Panc1 (cell line): ENCODE results near the gene SIK3. TPM values are rescaled to one million over a fixed set of nuclear protein-coding genes. Genes with fewer than 3 reads are reported as not detected.

Experiments
- ATAC-seq: fragments of 200-7000 bp; cut with Tn5 transposase; 2 replicates; pipeline ENCODE4 v1.9.1; 2020; ENCODE audit warnings: mild to moderate bottlenecking, moderate library complexity
- BruUV-seq: library from RNA; stranded (reverse); fragments of 400-500 nt; replicated peaks from 2 replicates; lab custom pipeline; 2021; lab: Mats Ljungman, UMichigan
- CTCF ChIA-PET: fragments of 300-600 bp; sonication (Branson Sonifier 250); formaldehyde crosslinking; loops from one replicate; lab custom pipeline; 2022; ENCODE audit warnings: antibody characterized with exemption; lab: Charles Lee
- POLR2A ChIA-PET: fragments of 300-600 bp; sonication (Branson Sonifier 250); formaldehyde crosslinking; loops from one replicate; lab custom pipeline; 2022; ENCODE audit warnings: antibody characterized with exemption; lab: Charles Lee
- DNase-seq: peaks from one replicate; pipeline ENCODE4 v3.0.0-alpha.2; 2010; ENCODE audit warnings: low read depth, low spot score
- H3K27ac ChIP-seq: 2 replicates; pipeline ENCODE4 v1.5.1; 2011; ENCODE audit warnings: mild to moderate bottlenecking, low read length, inconsistent platforms
- H3K27me3 ChIP-seq: fragments of 200-500 bp; sonication (Bioruptor generic); 2 replicates; pipeline ENCODE4 v1.6.0; 2014; ENCODE audit warnings: low read length, inconsistent platforms; ENCODE audit not compliant: control insufficient read depth, insufficient read depth
- H3K36me3 ChIP-seq: fragments of 200-500 bp; sonication (Bioruptor generic); 2 replicates; pipeline ENCODE4 v1.5.1; 2014; ENCODE audit warnings: inconsistent platforms, mild to moderate bottlenecking, low read length, moderate library complexity; ENCODE audit not compliant: control insufficient read depth, insufficient read depth
- H3K4me1 ChIP-seq: 2 replicates; pipeline ENCODE4 v1.5.1; 2011; ENCODE audit warnings: inconsistent platforms, mild to moderate bottlenecking, low read length, moderate library complexity; ENCODE audit not compliant: control insufficient read depth, insufficient read depth
- H3K4me3 ChIP-seq, 2 experiments: 2 replicates each; pipeline ENCODE4 v1.5.1; 2011 to 2012; ENCODE audit warnings: low read depth in 2 of 2, low read length in 2 of 2, mild to moderate bottlenecking in 2 of 2, inconsistent platforms in 1 of 2, moderate library complexity in 1 of 2
- H3K9me3 ChIP-seq: fragments of 200-500 bp; sonication (Bioruptor generic); 2 replicates; pipeline ENCODE4 v1.5.1; 2014; ENCODE audit warnings: low read depth, mild to moderate bottlenecking, inconsistent platforms, low read length, moderate library complexity; ENCODE audit not compliant: control insufficient read depth, insufficient read depth
- POLR2AphosphoS5 ChIP-seq: IDR thresholded peaks from 2 replicates; pipeline ENCODE4 v1.6.1; 2012; ENCODE audit warnings: mild to moderate bottlenecking, low read depth, low read length, moderate library complexity
- REST ChIP-seq, 2 experiments: IDR thresholded peaks; 2 replicates each; pipeline ENCODE4 v1.6.1; 2011 to 2012; ENCODE audit warnings: low read depth in 2 of 2, control low read depth in 1 of 2, low read length in 1 of 2, mild to moderate bottlenecking in 1 of 2, moderate library complexity in 1 of 2; ENCODE audit not compliant: insufficient read depth in 1 of 2
- SIN3A ChIP-seq: IDR thresholded peaks from 2 replicates; pipeline ENCODE4 v1.6.1; 2012; ENCODE audit warnings: low read depth, mild to moderate bottlenecking, low read length, moderate library complexity, borderline replicate concordance; ENCODE audit not compliant: insufficient read depth
- TCF7L2 ChIP-seq: IDR thresholded peaks from 2 replicates; pipeline ENCODE4 v1.6.1; 2011; ENCODE audit warnings: mild to moderate bottlenecking, low read depth, low read length, inconsistent platforms
- in situ Hi-C: cut with HindIII; loops from 2 replicates; pipeline ENCODE4 v1.10.0; 2016; ENCODE audit warnings: low sequenced_read_pairs, low pct_unique_long_range_greater_than_20kb
- intact Hi-C: fragments of 100-400 bp; cut with micrococcal nuclease; formaldehyde crosslinking; loops from one replicate; pipeline ENCODE4 v1.10.0; 2022; ENCODE audit not compliant: unreplicated experiment
- total RNA-seq: library from RNA; stranded (reverse); gene quantifications from one replicate; pipeline ENCODE4 v1.2.1, GENCODE V29; 2021; ENCODE audit not compliant: unreplicated experiment
- TF ChIP-seq, protein P1 (sequence below): fragments of 450-650 bp; IDR thresholded peaks from 2 replicates; pipeline ENCODE4 v1.5.1; 2017; ENCODE audit warnings: mild to moderate bottlenecking

The SIK3 gene
- total RNA-seq, 1 experiment from 2014 or later = 39.7 TPM

- intact Hi-C loops = no loop called here
- Histone ChIP-seq H3K27me3 (no peaks in the 10 kb centered on the region), H3K27ac (no peak overlapping the region), H3K36me3 (no peaks in the 10 kb centered on the region), H3K4me3 (no peak overlapping the region), H3K4me1 (no peaks in the 10 kb centered on the region), H3K9me3 (no peaks in the 10 kb centered on the region)
- no peak for TF ChIP-seq REST (IDR thresholded peaks at IDR 0.05; ENCODE audit: insufficient read depth in 1 of 2, low read depth in 2 of 2, low read length in 1 of 2)
- no peak for TF ChIP-seq POLR2AphosphoS5
- TF ChIP-seq TCF7L2 = no peak
- no peak for TF ChIP-seq SIN3A
- TF ChIP-seq, protein P1, sequence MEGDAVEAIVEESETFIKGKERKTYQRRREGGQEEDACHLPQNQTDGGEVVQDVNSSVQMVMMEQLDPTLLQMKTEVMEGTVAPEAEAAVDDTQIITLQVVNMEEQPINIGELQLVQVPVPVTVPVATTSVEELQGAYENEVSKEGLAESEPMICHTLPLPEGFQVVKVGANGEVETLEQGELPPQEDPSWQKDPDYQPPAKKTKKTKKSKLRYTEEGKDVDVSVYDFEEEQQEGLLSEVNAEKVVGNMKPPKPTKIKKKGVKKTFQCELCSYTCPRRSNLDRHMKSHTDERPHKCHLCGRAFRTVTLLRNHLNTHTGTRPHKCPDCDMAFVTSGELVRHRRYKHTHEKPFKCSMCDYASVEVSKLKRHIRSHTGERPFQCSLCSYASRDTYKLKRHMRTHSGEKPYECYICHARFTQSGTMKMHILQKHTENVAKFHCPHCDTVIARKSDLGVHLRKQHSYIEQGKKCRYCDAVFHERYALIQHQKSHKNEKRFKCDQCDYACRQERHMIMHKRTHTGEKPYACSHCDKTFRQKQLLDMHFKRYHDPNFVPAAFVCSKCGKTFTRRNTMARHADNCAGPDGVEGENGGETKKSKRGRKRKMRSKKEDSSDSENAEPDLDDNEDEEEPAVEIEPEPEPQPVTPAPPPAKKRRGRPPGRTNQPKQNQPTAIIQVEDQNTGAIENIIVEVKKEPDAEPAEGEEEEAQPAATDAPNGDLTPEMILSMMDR = no peak
- no TSS peak for BruUV-seq
- POLR2A ChIA-PET = no interaction called here
- in situ Hi-C loops = no loop called here
- DNase-seq = no peak
- no peak for ATAC-seq
- CTCF ChIA-PET = no interaction called here
These were observed 202.0 kb downstream of the SIK3 start for GRCh38 chr11:116896211-116896610.

DNA sequence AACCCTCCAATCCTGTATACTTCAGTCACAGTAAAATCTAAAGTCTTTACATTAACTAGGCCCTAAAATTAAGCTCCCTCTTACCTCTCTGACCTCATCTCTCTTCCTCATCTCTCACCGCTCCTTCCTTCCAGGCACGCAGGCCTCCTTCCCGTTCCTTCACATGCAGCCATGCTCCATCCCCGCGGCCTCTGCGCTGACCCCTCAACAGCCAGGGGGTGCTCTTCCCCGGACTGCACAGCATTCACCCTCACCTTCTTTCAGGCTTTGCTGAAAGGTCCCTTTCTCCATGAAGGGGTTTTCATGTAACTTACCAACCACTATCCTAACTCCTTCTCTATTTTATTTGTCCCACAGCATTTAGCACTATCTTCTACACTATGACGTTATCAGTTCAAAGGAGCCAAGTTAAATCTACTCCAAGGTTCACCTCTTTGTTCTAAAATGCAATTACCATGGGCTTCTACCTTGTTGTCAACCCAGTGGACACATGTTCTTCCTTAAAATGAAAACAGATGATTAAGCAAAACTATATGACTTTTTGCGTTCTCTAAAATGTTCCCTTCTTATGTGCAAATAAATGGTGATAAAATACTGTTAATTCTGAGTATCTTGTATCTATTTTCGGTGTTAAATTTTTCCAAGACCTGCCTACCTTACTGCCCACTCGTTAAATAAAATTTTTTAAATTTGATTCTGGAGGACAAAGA, 203.0 kb downstream of the SIK3 start:
- no peak for TF ChIP-seq REST (IDR thresholded peaks at IDR 0.05; ENCODE audit: insufficient read depth in 1 of 2, low read depth in 2 of 2, low read length in 1 of 2)
- no peak for TF ChIP-seq TCF7L2
- no peak for TF ChIP-seq POLR2AphosphoS5
- no peak for TF ChIP-seq SIN3A
- TF ChIP-seq, protein P1 = peak; percentile 54
- Histone ChIP-seq H3K27me3 (no peaks in the 10 kb centered on the region), H3K9me3 (no peaks in the 10 kb centered on the region), H3K27ac (no peak overlapping the region), H3K4me1 (no peaks in the 10 kb centered on the region), H3K4me3 (no peak overlapping the region), H3K36me3 (no peaks in the 10 kb centered on the region)
- ChIA-PET POLR2A (no interaction called here), CTCF (no interaction called here)
- intact Hi-C loops = no loop called here
- BruUV-seq = no TSS peak
- ATAC-seq = peak; percentile 75
- in situ Hi-C loops = no loop called here
- DNase-seq = no peak
